B cell (primary cell): ENCODE results near the gene NRG2. TPM values are rescaled to one million over a fixed set of nuclear protein-coding genes. Genes with fewer than 3 reads are reported as not detected.

Experiments
- ATAC-seq: fragments of 200-7000 bp; cut with Tn5 transposase; one replicate; pipeline ENCODE4 v1.10.0; 2021; ENCODE audit warnings: low read depth, mild to moderate bottlenecking, moderate number of reproducible peaks, moderate library complexity
- CTCF ChIA-PET: fragments of 350-600 bp; sonication (Branson Sonifier 250); formaldehyde crosslinking; loops from one replicate; lab custom pipeline; 2021; ENCODE audit warnings: antibody characterized with exemption, inconsistent platforms; lab: Charles Lee
- POLR2A ChIA-PET: fragments of 350-600 bp; sonication (Branson Sonifier 250); formaldehyde crosslinking; loops from one replicate; lab custom pipeline; 2021; ENCODE audit warnings: antibody characterized with exemption; lab: Charles Lee
- DNase-seq: peaks from one replicate; pipeline ENCODE4 v3.0.0; 2013
- H2AFZ ChIP-seq: 2 replicates; pipeline ENCODE4 v1.6.1; 2012; ENCODE audit warnings: mild to moderate bottlenecking, low read depth, low read length; ENCODE audit not compliant: insufficient read depth, poor library complexity, severe bottlenecking
- H3K27ac ChIP-seq, 2 donors: 1 replicate in 1 of 2; 2 replicates in 1 of 2; pipeline ENCODE4 v1.5.1; 2012 to 2013; ENCODE audit warnings: low read length in 2 of 2, mild to moderate bottlenecking in 2 of 2, moderate library complexity in 1 of 2
- H3K27me3 ChIP-seq, 4 experiments: fragments of 200-600 bp in 1 of 4; sonication (generic) in 1 of 4; replicated peaks in 1 of 4; 1 replicate in 2 of 4; 2 replicates in 2 of 4; pipeline versions ENCODE4 v1.6.1 to v1.7.0; 2013 to 2016; ENCODE audit warnings: low read length in 3 of 4, mild to moderate bottlenecking in 2 of 4, mixed read lengths in 1 of 4, moderate library complexity in 1 of 4; ENCODE audit not compliant: insufficient read depth in 4 of 4, control insufficient read depth in 3 of 4; ENCODE audit errors: control extremely low read depth in 1 of 4
- H3K36me3 ChIP-seq, 2 experiments: replicated peaks in 1 of 2; 1 replicate in 1 of 2; 2 replicates in 1 of 2; pipeline versions ENCODE4 v1.6.1 to v1.7.1; 2013; ENCODE audit warnings: low read length in 1 of 2; ENCODE audit not compliant: insufficient read depth in 2 of 2, control insufficient read depth in 1 of 2; ENCODE audit errors: control extremely low read depth in 1 of 2, extremely low read depth in 1 of 2
- H3K4me1 ChIP-seq, 2 donors: fragments of 200-600 bp in 1 of 2; sonication (generic) in 1 of 2; 1 replicate in 1 of 2; 2 replicates in 1 of 2; pipeline versions ENCODE4 v1.5.1 to v1.6.1; 2013 to 2017; ENCODE audit warnings: low read length in 2 of 2; ENCODE audit not compliant: control insufficient read depth in 2 of 2, insufficient read depth in 2 of 2
- H3K4me2 ChIP-seq: replicated peaks from 2 replicates; pipeline ENCODE3; 2012; ENCODE audit warnings: mild to moderate bottlenecking, low read depth, low read length; ENCODE audit not compliant: poor library complexity, severe bottlenecking
- H3K4me3 ChIP-seq, 5 experiments: fragments of 200-600 bp in 1 of 5; sonication (generic) in 1 of 5; 1 replicate in 3 of 5; 2 replicates in 2 of 5; pipeline versions ENCODE4 v1.5.1 to v1.7.0; 2011 to 2016; ENCODE audit warnings: low read length in 4 of 5, mild to moderate bottlenecking in 4 of 5, low read depth in 2 of 5, control low read depth in 1 of 5, moderate library complexity in 1 of 5; ENCODE audit not compliant: insufficient read depth in 1 of 5; ENCODE audit errors: control extremely low read depth in 1 of 5, extremely low read depth in 1 of 5
- H3K79me2 ChIP-seq: fragments of 200-600 bp; sonication (generic); one replicate; pipeline ENCODE4 v1.6.0; 2016; ENCODE audit warnings: low read length; ENCODE audit not compliant: control insufficient read depth, insufficient read depth
- H3K9ac ChIP-seq: fragments of 200-600 bp; sonication (generic); 2 replicates; pipeline ENCODE4 v1.6.1; 2017; ENCODE audit warnings: mild to moderate bottlenecking, low read length, moderate library complexity
- H3K9me3 ChIP-seq, 3 donors: one replicate each; pipeline versions ENCODE4 v1.6.1 to v1.7.1; 2013; ENCODE audit warnings: low read length in 2 of 3; ENCODE audit not compliant: control insufficient read depth in 2 of 3, insufficient read depth in 1 of 3; ENCODE audit errors: control extremely low read depth in 1 of 3
- H4K20me1 ChIP-seq: 2 replicates; pipeline ENCODE4 v1.6.0; 2012; ENCODE audit warnings: mild to moderate bottlenecking, low read length; ENCODE audit not compliant: insufficient read depth, control insufficient read depth, poor library complexity, severe bottlenecking
- H3K27ac Mint-ChIP-seq: one replicate; pipeline ENCODE4 v1.8.0; 2021; ENCODE audit warnings: mixed read lengths
- H3K27me3 Mint-ChIP-seq: one replicate; pipeline ENCODE4 v1.8.0; 2021; ENCODE audit warnings: mixed read lengths
- H3K4me1 Mint-ChIP-seq: one replicate; pipeline ENCODE4 v1.8.0; 2021; ENCODE audit warnings: mixed read lengths
- H3K4me3 Mint-ChIP-seq: one replicate; pipeline ENCODE4 v1.8.0; 2021; ENCODE audit warnings: mixed read lengths
- H3K9me3 Mint-ChIP-seq: one replicate; pipeline ENCODE4 v1.8.0; 2022; ENCODE audit warnings: mixed read lengths; ENCODE audit not compliant: insufficient read depth
- CTCF ChIP-seq: fragments of 200-600 bp; IDR thresholded peaks from one replicate; pipeline ENCODE4 v1.8.0; 2022; ENCODE audit warnings: antibody characterized with exemption, mild to moderate bottlenecking
- EZH2 ChIP-seq: IDR thresholded peaks from 2 replicates; pipeline ENCODE4 v1.6.1; 2012; ENCODE audit warnings: borderline replicate concordance, low read depth, mild to moderate bottlenecking, moderate library complexity, low read length; ENCODE audit not compliant: insufficient read depth, poor library complexity, severe bottlenecking
- WGBS: methylation state at CpG from one replicate; pipeline ENCODE4 v1.1.5; 2013; ENCODE audit warnings: missing lambda C conversion rate; ENCODE audit not compliant: insufficient coverage; 5-methylcytosine and 5-hydroxymethylcytosine counted together
- intact Hi-C: fragments of 100-400 bp; cut with micrococcal nuclease; formaldehyde crosslinking; loops from one replicate; pipeline ENCODE4 v1.10.0; 2022
- polyA plus RNA-seq: library from polyadenylated mRNA; depleted of rRNA; stranded (reverse); fragments of >200 nt; gene quantifications from 2 replicates; pipeline ENCODE4 v1.2.3, GENCODE V29; 2012
- total RNA-seq, 2 donors: library from RNA; stranded (reverse); fragments of 120-200 nt in 1 of 2; gene quantifications; 1 replicate in 1 of 2; 2 replicates in 1 of 2; pipeline versions ENCODE4 v1.2.3 to v1.2.4, GENCODE V29; 2013 to 2022

NRG2 gene
- total and polyA plus RNA-seq, 2 donors (not counting 1 experiment from before 2014, with no cell fraction given): 0.13 to 0.15 TPM

DNA sequence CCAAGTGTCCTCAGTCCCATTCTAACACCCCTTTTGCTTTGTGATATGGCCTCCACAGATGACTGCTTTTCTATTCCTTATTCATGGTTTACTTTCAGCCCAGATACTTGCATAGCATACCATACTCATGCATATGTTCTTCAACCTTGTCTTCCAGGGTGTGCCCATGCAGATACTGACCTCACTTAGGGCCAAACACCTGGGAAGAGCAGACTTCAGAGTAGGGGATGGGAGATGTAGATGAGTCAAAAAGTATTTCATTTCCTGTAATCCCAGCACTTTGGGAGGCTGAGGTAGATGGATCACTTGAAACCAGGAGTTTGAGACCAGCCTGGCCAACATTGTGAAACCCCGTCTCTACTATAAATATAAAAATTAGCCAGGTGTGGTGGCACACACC is 58.3 kb downstream of the NRG2 start:
- TF ChIP-seq CTCF (no peak), EZH2 (no peak)
- CTCF ChIA-PET: interaction anchor here (1.7 kb wide), 1 partner anchor 16 kb away, joined by 9 read pairs; no protein-coding TSS in a partner anchor
- H4K20me1 ChIP-seq: no peaks in the 10 kb centered on the region
- ATAC-seq: no peak
- no peaks in the 10 kb centered on the region for H3K79me2 ChIP-seq
- intact Hi-C loops: no loop called here
- peaks cover 0 to 4% of the 10 kb centered on the region in 2 donors for H3K4me1 ChIP-seq
- no peak overlapping the region for H3K9ac ChIP-seq
- Mint-ChIP-seq H3K4me1 (peaks cover 8% of the 10 kb centered on the region), H3K4me3 (no peak overlapping the region), H3K27ac (no peak overlapping the region), H3K9me3 (no peaks in the 10 kb centered on the region), H3K27me3 (peaks cover 45% of the 10 kb centered on the region)
- POLR2A ChIA-PET: no interaction called here
- WGBS: no CpG with 5 or more reads among the region's 1 CpG
- no peaks in the 10 kb centered on the region for H3K36me3 ChIP-seq
- H3K9me3 ChIP-seq: no peaks in the 10 kb centered on the region
- peaks cover 0 to 20% (median 2%) of the 10 kb centered on the region in 4 experiments for H3K27me3 ChIP-seq
- H3K4me2 ChIP-seq: no peak overlapping the region
- no peak overlapping the region for H2AFZ ChIP-seq
- H3K4me3 ChIP-seq: no peak overlapping the region
- H3K27ac ChIP-seq: no peak overlapping the region
- DNase-seq: no peak

- Mint-ChIP-seq H3K4me3 (no peak overlapping the region), H3K27ac (no peak overlapping the region), H3K9me3 (peaks cover 3% of the 10 kb centered on the region), H3K4me1 (peaks cover 8% of the 10 kb centered on the region), H3K27me3 (peaks cover 47% of the 10 kb centered on the region)
- intact Hi-C loops: no loop called here
- Histone ChIP-seq H3K9ac (no peak overlapping the region), H3K36me3 (no peaks in the 10 kb centered on the region), H3K79me2 (no peaks in the 10 kb centered on the region), H3K27me3 (peaks cover 0 to 20% (median 2%) of the 10 kb centered on the region in 4 experiments), H3K9me3 (no peaks in the 10 kb centered on the region), H4K20me1 (no peaks in the 10 kb centered on the region), H2AFZ (no peak overlapping the region), H3K27ac (no peak overlapping the region), H3K4me1 (peaks cover 0 to 4% of the 10 kb centered on the region in 2 donors), H3K4me3 (no peak overlapping the region), H3K4me2 (no peak overlapping the region)
- no peak for TF ChIP-seq CTCF
- no peak for TF ChIP-seq EZH2
- ATAC-seq (no peak), DNase-seq (no peak)
- ChIA-PET CTCF (interaction anchor here (0.5 to 5.4 kb wide), 2 partner anchors 10 to 13 kb away, joined by 4 to 35 read pairs; no protein-coding TSS in a partner anchor), POLR2A (no interaction called here)
Observed at GRCh38 chr5:139982975-139983240, 60.2 kb downstream of the NRG2 start.
